ENCODE data around the gene KATNIP. TPM values are rescaled to one million over a fixed set of nuclear protein-coding genes. Genes with fewer than 3 reads are reported as not detected.

The KATNIP gene
- total and polyA plus RNA-seq, 2 of the 13 experiments (the other 11 are each of a cell fraction or from before 2014, with no cell fraction given) = 9.7 to 12.0 TPM

DNA sequence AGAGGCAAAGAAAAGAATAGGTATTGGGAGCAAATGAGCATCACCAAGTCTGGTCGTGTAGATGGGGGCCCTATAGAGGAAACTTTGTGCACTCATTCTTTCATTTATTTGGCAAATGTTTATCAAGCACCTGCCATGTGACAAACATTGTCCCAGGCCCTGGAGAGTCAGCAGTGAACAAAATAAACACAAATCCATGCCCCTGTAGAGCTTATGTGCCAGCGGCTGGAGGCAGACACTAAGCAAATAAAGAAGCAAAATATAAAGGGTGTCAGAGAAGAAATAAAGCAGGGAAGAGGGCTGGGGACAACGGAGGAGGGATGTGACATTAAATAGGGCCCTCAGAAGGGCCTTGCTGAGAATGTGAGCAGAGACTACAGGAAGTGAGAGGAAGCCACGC lies 45.5 kb downstream of the KATNIP start (continued):
- TF ChIP-seq, protein P1, sequence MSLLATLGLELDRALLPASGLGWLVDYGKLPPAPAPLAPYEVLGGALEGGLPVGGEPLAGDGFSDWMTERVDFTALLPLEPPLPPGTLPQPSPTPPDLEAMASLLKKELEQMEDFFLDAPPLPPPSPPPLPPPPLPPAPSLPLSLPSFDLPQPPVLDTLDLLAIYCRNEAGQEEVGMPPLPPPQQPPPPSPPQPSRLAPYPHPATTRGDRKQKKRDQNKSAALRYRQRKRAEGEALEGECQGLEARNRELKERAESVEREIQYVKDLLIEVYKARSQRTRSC (CRISPR knock-in tag; IDR thresholded peaks at IDR 0.05; ENCODE audit: low read depth) = no peak
- TF ChIP-seq CBX5 (CRISPR knock-in tag; IDR thresholded peaks at IDR 0.05; ENCODE audit: borderline replicate concordance) (no peak), SMARCE1 (IDR thresholded peaks at IDR 0.05; ENCODE audit: borderline replicate concordance) (no peak), SRF (IDR thresholded peaks at IDR 0.05; ENCODE audit: low read depth, low read length) (no peak), FOXP1 (IDR thresholded peaks at IDR 0.05) (no peak), FOXP1 (CRISPR knock-in tag; IDR thresholded peaks at IDR 0.05) (no peak)

DNA sequence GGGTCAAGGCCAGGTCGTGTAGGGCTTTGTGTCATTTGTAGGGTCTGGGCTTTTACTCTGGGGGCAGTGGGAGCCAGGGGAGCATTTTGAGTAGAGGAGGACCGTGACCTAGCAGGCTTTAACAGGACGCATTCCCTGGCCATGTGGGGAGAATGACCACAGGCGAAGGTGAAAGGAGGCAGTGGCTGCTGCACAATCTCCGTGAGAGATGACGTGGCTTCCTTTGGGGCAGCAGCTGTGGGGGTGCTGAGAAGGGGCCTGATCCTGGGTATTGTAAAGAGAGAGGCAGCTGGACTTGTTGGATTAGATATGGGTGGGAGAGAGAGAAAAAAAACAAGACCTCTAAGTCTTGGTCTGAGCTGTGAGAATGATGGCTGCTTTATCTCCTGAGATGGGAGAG lies 46.0 kb downstream of the KATNIP start:
- BruUV-seq (replicated peaks) = no TSS peak
- no peak overlapping the region for H3K9ac ChIP-seq (ENCODE audit: insufficient read depth, low read depth, low read length)
- no peak overlapping the region for H3K4me2 ChIP-seq (ENCODE audit: low read depth, low read length)
- no peak overlapping the region for H2AFZ ChIP-seq (ENCODE audit: low read length)
- no peaks in the 10 kb centered on the region for H4K20me1 ChIP-seq (ENCODE audit: insufficient read depth, low read length)
- no peak for FAIRE-seq
- H3K36me3 ChIP-seq (replicated peaks in 1 of 2; ENCODE audit: control insufficient read depth in 1 of 2, insufficient read depth in 2 of 2, low read length in 2 of 2) = no peaks in the 10 kb centered on the region
- H3K27ac ChIP-seq (ENCODE audit: extremely low read length, insufficient read depth, low read length) = no peak overlapping the region
- H3K4me3 ChIP-seq (replicated peaks in 1 of 3; ENCODE audit: insufficient read depth in 1 of 3, low read depth in 2 of 3, low read length in 3 of 3) = no peak overlapping the region
- ChIA-PET CTCF (ENCODE audit: low intra/inter-chr PET ratio, low total read pairs) (no interaction called here), POLR2A (interaction anchor here (0.7 to 2.5 kb wide), 3 partner anchors 17 to 393 kb away, joined by 3 to 11 read pairs (median 3); partner anchors contain the start of genes GTF3C1, KATNIP and KDM8)
- no peak for DNase-seq (ENCODE audit: low spot score)
- H3K4me1 ChIP-seq (ENCODE audit: insufficient read depth, low read length) = peaks cover 14% of the 10 kb centered on the region
- intact Hi-C loops (cut with micrococcal nuclease; ENCODE audit: unreplicated experiment) = no loop called here
- WGBS (ENCODE audit: low lambda C conversion rate) = 79% methylated on average over 6 of the region's 6 CpGs
- H3K79me2 ChIP-seq (ENCODE audit: insufficient read depth, low read length) = no peaks in the 10 kb centered on the region
- no peaks in the 10 kb centered on the region for H3K27me3 ChIP-seq (ENCODE audit: control insufficient read depth in 1 of 2, insufficient read depth in 2 of 2, low read length in 2 of 2)
- H3K9me3 ChIP-seq (ENCODE audit: low read length) = no peaks in the 10 kb centered on the region
- no peak for ATAC-seq
- in situ Hi-C loops (cut with HindIII; ENCODE audit: extremely low pct_ligation_motif_present, low pct_unique_long_range_greater_than_20kb) = no loop called here
- TF ChIP-seq FOXA1 (IDR thresholded peaks at IDR 0.05) (no peak), FOXA1 (CRISPR knock-in tag; IDR thresholded peaks at IDR 0.05) (no peak), SOX13 (IDR thresholded peaks at IDR 0.05) (no peak), SOX13 (CRISPR knock-in tag; conservative IDR thresholded peaks at IDR 0.05 in 1 of 2, IDR thresholded peaks at IDR 0.05 in 1 of 2) (no peak), MBD4 (IDR thresholded peaks at IDR 0.05; ENCODE audit: borderline replicate concordance, low read length) (no peak), WIZ (CRISPR knock-in tag; IDR thresholded peaks at IDR 0.05) (no peak), GATAD2A (CRISPR knock-in tag; IDR thresholded peaks at IDR 0.05) (no peak), CHD2 (IDR thresholded peaks at IDR 0.05; ENCODE audit: low read depth, low read length) (no peak), ZBTB7B (CRISPR knock-in tag; IDR thresholded peaks at IDR 0.05) (no peak), NFE2L1 (CRISPR knock-in tag; IDR thresholded peaks at IDR 0.05; ENCODE audit: borderline replicate concordance) (no peak), NFYC (CRISPR knock-in tag; IDR thresholded peaks at IDR 0.05) (no peak), MLLT10 (CRISPR knock-in tag; IDR thresholded peaks at IDR 0.05) (no peak)
- TF ChIP-seq, protein P2, sequence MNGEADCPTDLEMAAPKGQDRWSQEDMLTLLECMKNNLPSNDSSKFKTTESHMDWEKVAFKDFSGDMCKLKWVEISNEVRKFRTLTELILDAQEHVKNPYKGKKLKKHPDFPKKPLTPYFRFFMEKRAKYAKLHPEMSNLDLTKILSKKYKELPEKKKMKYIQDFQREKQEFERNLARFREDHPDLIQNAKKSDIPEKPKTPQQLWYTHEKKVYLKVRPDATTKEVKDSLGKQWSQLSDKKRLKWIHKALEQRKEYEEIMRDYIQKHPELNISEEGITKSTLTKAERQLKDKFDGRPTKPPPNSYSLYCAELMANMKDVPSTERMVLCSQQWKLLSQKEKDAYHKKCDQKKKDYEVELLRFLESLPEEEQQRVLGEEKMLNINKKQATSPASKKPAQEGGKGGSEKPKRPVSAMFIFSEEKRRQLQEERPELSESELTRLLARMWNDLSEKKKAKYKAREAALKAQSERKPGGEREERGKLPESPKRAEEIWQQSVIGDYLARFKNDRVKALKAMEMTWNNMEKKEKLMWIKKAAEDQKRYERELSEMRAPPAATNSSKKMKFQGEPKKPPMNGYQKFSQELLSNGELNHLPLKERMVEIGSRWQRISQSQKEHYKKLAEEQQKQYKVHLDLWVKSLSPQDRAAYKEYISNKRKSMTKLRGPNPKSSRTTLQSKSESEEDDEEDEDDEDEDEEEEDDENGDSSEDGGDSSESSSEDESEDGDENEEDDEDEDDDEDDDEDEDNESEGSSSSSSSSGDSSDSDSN (CRISPR knock-in tag; IDR thresholded peaks at IDR 0.05) = no peak
- TF ChIP-seq, protein P3, sequence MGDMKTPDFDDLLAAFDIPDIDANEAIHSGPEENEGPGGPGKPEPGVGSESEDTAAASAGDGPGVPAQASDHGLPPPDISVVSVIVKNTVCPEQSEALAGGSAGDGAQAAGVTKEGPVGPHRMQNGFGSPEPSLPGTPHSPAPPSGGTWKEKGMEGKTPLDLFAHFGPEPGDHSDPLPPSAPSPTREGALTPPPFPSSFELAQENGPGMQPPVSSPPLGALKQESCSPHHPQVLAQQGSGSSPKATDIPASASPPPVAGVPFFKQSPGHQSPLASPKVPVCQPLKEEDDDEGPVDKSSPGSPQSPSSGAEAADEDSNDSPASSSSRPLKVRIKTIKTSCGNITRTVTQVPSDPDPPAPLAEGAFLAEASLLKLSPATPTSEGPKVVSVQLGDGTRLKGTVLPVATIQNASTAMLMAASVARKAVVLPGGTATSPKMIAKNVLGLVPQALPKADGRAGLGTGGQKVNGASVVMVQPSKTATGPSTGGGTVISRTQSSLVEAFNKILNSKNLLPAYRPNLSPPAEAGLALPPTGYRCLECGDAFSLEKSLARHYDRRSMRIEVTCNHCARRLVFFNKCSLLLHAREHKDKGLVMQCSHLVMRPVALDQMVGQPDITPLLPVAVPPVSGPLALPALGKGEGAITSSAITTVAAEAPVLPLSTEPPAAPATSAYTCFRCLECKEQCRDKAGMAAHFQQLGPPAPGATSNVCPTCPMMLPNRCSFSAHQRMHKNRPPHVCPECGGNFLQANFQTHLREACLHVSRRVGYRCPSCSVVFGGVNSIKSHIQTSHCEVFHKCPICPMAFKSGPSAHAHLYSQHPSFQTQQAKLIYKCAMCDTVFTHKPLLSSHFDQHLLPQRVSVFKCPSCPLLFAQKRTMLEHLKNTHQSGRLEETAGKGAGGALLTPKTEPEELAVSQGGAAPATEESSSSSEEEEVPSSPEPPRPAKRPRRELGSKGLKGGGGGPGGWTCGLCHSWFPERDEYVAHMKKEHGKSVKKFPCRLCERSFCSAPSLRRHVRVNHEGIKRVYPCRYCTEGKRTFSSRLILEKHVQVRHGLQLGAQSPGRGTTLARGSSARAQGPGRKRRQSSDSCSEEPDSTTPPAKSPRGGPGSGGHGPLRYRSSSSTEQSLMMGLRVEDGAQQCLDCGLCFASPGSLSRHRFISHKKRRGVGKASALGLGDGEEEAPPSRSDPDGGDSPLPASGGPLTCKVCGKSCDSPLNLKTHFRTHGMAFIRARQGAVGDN (CRISPR knock-in tag; IDR thresholded peaks at IDR 0.05) = no peak

Measured in HepG2 (cell line).